Astrocyte (in vitro differentiated cells and primary cell): ENCODE measurements around the gene DNHD1.

Experiments
- EZH2 ChIP-seq: IDR thresholded peaks from 2 replicates; pipeline ENCODE4 v1.6.1; 2012; ENCODE audit warnings: mild to moderate bottlenecking, low read length, inconsistent platforms; ENCODE audit not compliant: insufficient read depth
- TF ChIP-seq, protein P1 (sequence below): IDR thresholded peaks from 2 replicates; pipeline ENCODE4 v1.5.1; 2011; ENCODE audit warnings: low read depth, mild to moderate bottlenecking, inconsistent platforms, low read length, moderate library complexity; ENCODE audit not compliant: insufficient read depth

GRCh38 chr11:6545917-6546605, 49.0 kb downstream of the DNHD1 start:
- TF ChIP-seq, protein P1, sequence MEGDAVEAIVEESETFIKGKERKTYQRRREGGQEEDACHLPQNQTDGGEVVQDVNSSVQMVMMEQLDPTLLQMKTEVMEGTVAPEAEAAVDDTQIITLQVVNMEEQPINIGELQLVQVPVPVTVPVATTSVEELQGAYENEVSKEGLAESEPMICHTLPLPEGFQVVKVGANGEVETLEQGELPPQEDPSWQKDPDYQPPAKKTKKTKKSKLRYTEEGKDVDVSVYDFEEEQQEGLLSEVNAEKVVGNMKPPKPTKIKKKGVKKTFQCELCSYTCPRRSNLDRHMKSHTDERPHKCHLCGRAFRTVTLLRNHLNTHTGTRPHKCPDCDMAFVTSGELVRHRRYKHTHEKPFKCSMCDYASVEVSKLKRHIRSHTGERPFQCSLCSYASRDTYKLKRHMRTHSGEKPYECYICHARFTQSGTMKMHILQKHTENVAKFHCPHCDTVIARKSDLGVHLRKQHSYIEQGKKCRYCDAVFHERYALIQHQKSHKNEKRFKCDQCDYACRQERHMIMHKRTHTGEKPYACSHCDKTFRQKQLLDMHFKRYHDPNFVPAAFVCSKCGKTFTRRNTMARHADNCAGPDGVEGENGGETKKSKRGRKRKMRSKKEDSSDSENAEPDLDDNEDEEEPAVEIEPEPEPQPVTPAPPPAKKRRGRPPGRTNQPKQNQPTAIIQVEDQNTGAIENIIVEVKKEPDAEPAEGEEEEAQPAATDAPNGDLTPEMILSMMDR: no peak
- no peak for TF ChIP-seq EZH2
